ENCODE data around the gene PYROXD2. TPM values are rescaled to one million over a fixed set of nuclear protein-coding genes. Genes with fewer than 3 reads are reported as not detected.

The PYROXD2 gene
- total RNA-seq: 2.8 and 4.0 TPM in 2 replicates

GRCh38 chr10:98414932-98415730 is at the start of gene PYROXD2:
PYROXD2 (minus strand) TSS chr10:98415182; CDS start chr10:98415135, 47 bp downstream.
- no peaks in the 10 kb centered on the region for H3K27me3 Mint-ChIP-seq (ENCODE audit: low read depth)
- intact Hi-C loops (cut with micrococcal nuclease): no loop called here
- no peaks in the 10 kb centered on the region for H3K9me3 Mint-ChIP-seq
- peak within 1 kb of the TSS; percentile 82 for H3K4me3 Mint-ChIP-seq (ENCODE audit: low read depth)
- peaks cover 10% of the 10 kb centered on the region for H3K4me1 Mint-ChIP-seq (ENCODE audit: low read depth)
- H3K27ac Mint-ChIP-seq: peak within 1 kb of the TSS; percentile 79
- H3K36me3 Mint-ChIP-seq (ENCODE audit: low read depth): peaks cover 15% of the 10 kb centered on the region
- peak; percentile 39 for DNase-seq (ENCODE audit: low spot score)

GRCh38 chr10:98463976-98464754 is 49.2 kb upstream of the PYROXD2 start:
- Mint-ChIP-seq H3K27ac (no peak overlapping the region), H3K27me3 (ENCODE audit: low read depth) (peaks cover 28% of the 10 kb centered on the region)

GRCh38 chr10:98463016-98463415 is 48.0 kb upstream of the PYROXD2 start:
- Mint-ChIP-seq H3K4me3 (ENCODE audit: low read depth) (no peak overlapping the region), H3K9me3 (no peaks in the 10 kb centered on the region), H3K27me3 (ENCODE audit: low read depth) (peaks cover 24% of the 10 kb centered on the region), H3K27ac (no peak overlapping the region), H3K4me1 (ENCODE audit: low read depth) (peaks cover 11% of the 10 kb centered on the region), H3K36me3 (ENCODE audit: low read depth) (no peaks in the 10 kb centered on the region)
- intact Hi-C loops (cut with micrococcal nuclease): no loop called here
- DNase-seq (ENCODE audit: low spot score): no peak

More at GRCh38 chr10:98463976-98464754, 49.2 kb upstream of the PYROXD2 start:
- intact Hi-C loops (cut with micrococcal nuclease): no loop called here
- Mint-ChIP-seq H3K36me3 (ENCODE audit: low read depth) (no peaks in the 10 kb centered on the region), H3K9me3 (no peaks in the 10 kb centered on the region), H3K4me3 (ENCODE audit: low read depth) (no peak overlapping the region), H3K4me1 (ENCODE audit: low read depth) (peaks cover 14% of the 10 kb centered on the region)
- DNase-seq (ENCODE audit: low spot score): no peak

- H3K27ac Mint-ChIP-seq: no peak overlapping the region
- H3K4me3 Mint-ChIP-seq (ENCODE audit: low read depth): no peak overlapping the region
- H3K36me3 Mint-ChIP-seq (ENCODE audit: low read depth): no peaks in the 10 kb centered on the region
- H3K4me1 Mint-ChIP-seq (ENCODE audit: low read depth): peaks cover 5% of the 10 kb centered on the region
- no peak for DNase-seq (ENCODE audit: low spot score)
- H3K27me3 Mint-ChIP-seq (ENCODE audit: low read depth): peaks cover 28% of the 10 kb centered on the region
- no peaks in the 10 kb centered on the region for H3K9me3 Mint-ChIP-seq
- intact Hi-C loops (cut with micrococcal nuclease): no loop called here
These were observed 46.5 kb upstream of the PYROXD2 start for GRCh38 chr10:98461500-98461842.

- intact Hi-C loops (cut with micrococcal nuclease): no loop called here
- peaks cover 5% of the 10 kb centered on the region for H3K4me1 Mint-ChIP-seq (ENCODE audit: low read depth)
- no peak overlapping the region for H3K4me3 Mint-ChIP-seq (ENCODE audit: low read depth)
- peaks cover 28% of the 10 kb centered on the region for H3K27me3 Mint-ChIP-seq (ENCODE audit: low read depth)
- H3K27ac Mint-ChIP-seq: no peak overlapping the region
- DNase-seq (ENCODE audit: low spot score): no peak
- no peaks in the 10 kb centered on the region for H3K36me3 Mint-ChIP-seq (ENCODE audit: low read depth)
- no peaks in the 10 kb centered on the region for H3K9me3 Mint-ChIP-seq
These were observed 46.0 kb upstream of the PYROXD2 start for GRCh38 chr10:98460837-98461499.

GRCh38 chr10:98458809-98459784 is 44.1 kb upstream of the PYROXD2 start:
- H3K27me3 Mint-ChIP-seq (ENCODE audit: low read depth): peaks cover 25% of the 10 kb centered on the region
- peaks cover 1% of the 10 kb centered on the region for H3K4me1 Mint-ChIP-seq (ENCODE audit: low read depth)
- no peaks in the 10 kb centered on the region for H3K36me3 Mint-ChIP-seq (ENCODE audit: low read depth)
- intact Hi-C loops (cut with micrococcal nuclease): no loop called here
- no peak overlapping the region for H3K27ac Mint-ChIP-seq
- no peak for DNase-seq (ENCODE audit: low spot score)
- H3K4me3 Mint-ChIP-seq (ENCODE audit: low read depth): no peak overlapping the region
- no peaks in the 10 kb centered on the region for H3K9me3 Mint-ChIP-seq

- peaks cover 1% of the 10 kb centered on the region for H3K4me1 Mint-ChIP-seq (ENCODE audit: low read depth)
- no peak overlapping the region for H3K4me3 Mint-ChIP-seq (ENCODE audit: low read depth)
- intact Hi-C loops (cut with micrococcal nuclease): no loop called here
- peaks cover 27% of the 10 kb centered on the region for H3K27me3 Mint-ChIP-seq (ENCODE audit: low read depth)
- no peak overlapping the region for H3K27ac Mint-ChIP-seq
- no peaks in the 10 kb centered on the region for H3K9me3 Mint-ChIP-seq
- no peak for DNase-seq (ENCODE audit: low spot score)
- H3K36me3 Mint-ChIP-seq (ENCODE audit: low read depth): no peaks in the 10 kb centered on the region
These were observed 42.7 kb upstream of the PYROXD2 start for GRCh38 chr10:98457721-98458120.

- Mint-ChIP-seq H3K4me1 (ENCODE audit: low read depth) (peaks cover 1% of the 10 kb centered on the region), H3K9me3 (no peaks in the 10 kb centered on the region), H3K27me3 (ENCODE audit: low read depth) (peaks cover 32% of the 10 kb centered on the region), H3K27ac (no peak overlapping the region), H3K4me3 (ENCODE audit: low read depth) (no peak overlapping the region), H3K36me3 (ENCODE audit: low read depth) (no peaks in the 10 kb centered on the region)
- DNase-seq (ENCODE audit: low spot score): no peak
- intact Hi-C loops (cut with micrococcal nuclease): no loop called here
These were observed 41.9 kb upstream of the PYROXD2 start for GRCh38 chr10:98456686-98457482.

GRCh38 chr10:98456043-98456570 is 41.1 kb upstream of the PYROXD2 start:
- Mint-ChIP-seq H3K9me3 (no peaks in the 10 kb centered on the region), H3K27ac (no peak overlapping the region), H3K4me1 (ENCODE audit: low read depth) (no peaks in the 10 kb centered on the region)

GRCh38 chr10:98453729-98454128 is 38.7 kb upstream of the PYROXD2 start:
- no peaks in the 10 kb centered on the region for H3K4me1 Mint-ChIP-seq (ENCODE audit: low read depth)
- H3K27ac Mint-ChIP-seq: no peak overlapping the region
- H3K9me3 Mint-ChIP-seq: no peaks in the 10 kb centered on the region
- peaks cover 37% of the 10 kb centered on the region for H3K27me3 Mint-ChIP-seq (ENCODE audit: low read depth)
- no peaks in the 10 kb centered on the region for H3K36me3 Mint-ChIP-seq (ENCODE audit: low read depth)
- no peak for DNase-seq (ENCODE audit: low spot score)
- intact Hi-C loops (cut with micrococcal nuclease): no loop called here
- H3K4me3 Mint-ChIP-seq (ENCODE audit: low read depth): no peak overlapping the region

More at GRCh38 chr10:98456043-98456570, 41.1 kb upstream of the PYROXD2 start:
- Mint-ChIP-seq H3K36me3 (ENCODE audit: low read depth) (no peaks in the 10 kb centered on the region), H3K4me3 (ENCODE audit: low read depth) (no peak overlapping the region), H3K27me3 (ENCODE audit: low read depth) (peaks cover 32% of the 10 kb centered on the region)
- intact Hi-C loops (cut with micrococcal nuclease): no loop called here
- no peak for DNase-seq (ENCODE audit: low spot score)

GRCh38 chr10:98450618-98451017 is 35.6 kb upstream of the PYROXD2 start:
- intact Hi-C loops (cut with micrococcal nuclease): no loop called here
- Mint-ChIP-seq H3K9me3 (no peaks in the 10 kb centered on the region), H3K27ac (no peak overlapping the region), H3K4me3 (ENCODE audit: low read depth) (no peak overlapping the region), H3K4me1 (ENCODE audit: low read depth) (peaks cover 10% of the 10 kb centered on the region), H3K36me3 (ENCODE audit: low read depth) (no peaks in the 10 kb centered on the region), H3K27me3 (ENCODE audit: low read depth) (peaks cover 22% of the 10 kb centered on the region)
- DNase-seq (ENCODE audit: low spot score): no peak

Data from activated T-helper 2 cell treated with anti-CD3 and anti-CD28 coated beads, Interferon-gamma antibody, Interleukin-2, Interleukin-4, amounts not matched to agents 10 μg/mL and 5 μg/mL and 100 μg/mL, durations not matched to agents 14 hours and 24 hours and 36 hours (primary cell).